Stimulated activated naive CD8-positive, alpha-beta T cell treated with anti-CD3 and anti-CD28 coated beads, Interleukin-15, Interleukin-2, amounts not matched to agents 100 ng/mL and 50 ng/mL, for 24 hours (primary cell): Measurements from ENCODE around the gene AQP12A.

Experiments
- H3K27ac Mint-ChIP-seq: one replicate; pipeline ENCODE4 v1.8.0; 2021; ENCODE audit warnings: mild to moderate bottlenecking, mixed read lengths
- H3K27me3 Mint-ChIP-seq: one replicate; pipeline ENCODE4 v1.8.0; 2021; ENCODE audit warnings: mixed read lengths
- H3K36me3 Mint-ChIP-seq: one replicate; pipeline ENCODE4 v1.8.0; 2021; ENCODE audit warnings: low read depth, mixed read lengths
- H3K4me1 Mint-ChIP-seq: one replicate; pipeline ENCODE4 v1.8.0; 2021; ENCODE audit warnings: low read depth, mixed read lengths
- H3K4me3 Mint-ChIP-seq: one replicate; pipeline ENCODE4 v1.8.0; 2021; ENCODE audit warnings: mild to moderate bottlenecking, mixed read lengths
- H3K9me3 Mint-ChIP-seq: one replicate; pipeline ENCODE4 v1.8.0; 2021; ENCODE audit warnings: mixed read lengths

The AQP12A gene

DNA sequence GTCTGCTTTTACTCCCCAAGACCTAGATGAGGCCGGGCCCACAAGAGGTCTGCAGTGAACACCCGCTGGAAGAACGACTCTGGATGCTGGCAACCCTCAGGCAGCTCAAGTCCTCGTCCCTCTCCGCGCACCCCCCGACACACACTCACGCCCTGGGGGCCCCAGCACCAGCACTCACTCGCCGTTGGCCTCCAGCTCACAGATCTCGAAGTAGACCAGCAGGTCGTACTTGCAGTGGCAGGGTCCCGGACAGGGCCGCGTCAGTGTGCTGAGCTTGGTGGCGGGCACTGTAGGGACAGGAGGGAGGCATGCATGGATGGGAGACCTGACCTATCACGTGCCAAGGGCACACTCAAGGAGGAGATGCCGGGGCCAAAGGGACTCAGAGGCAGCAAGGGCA is 49.4 kb downstream of the AQP12A start:
- H3K4me1 Mint-ChIP-seq: peaks cover 11% of the 10 kb centered on the region
- H3K4me3 Mint-ChIP-seq: no peak overlapping the region
- no peaks in the 10 kb centered on the region for H3K27me3 Mint-ChIP-seq
- no peak overlapping the region for H3K27ac Mint-ChIP-seq
- H3K36me3 Mint-ChIP-seq: no peaks in the 10 kb centered on the region
- H3K9me3 Mint-ChIP-seq: no peaks in the 10 kb centered on the region

DNA sequence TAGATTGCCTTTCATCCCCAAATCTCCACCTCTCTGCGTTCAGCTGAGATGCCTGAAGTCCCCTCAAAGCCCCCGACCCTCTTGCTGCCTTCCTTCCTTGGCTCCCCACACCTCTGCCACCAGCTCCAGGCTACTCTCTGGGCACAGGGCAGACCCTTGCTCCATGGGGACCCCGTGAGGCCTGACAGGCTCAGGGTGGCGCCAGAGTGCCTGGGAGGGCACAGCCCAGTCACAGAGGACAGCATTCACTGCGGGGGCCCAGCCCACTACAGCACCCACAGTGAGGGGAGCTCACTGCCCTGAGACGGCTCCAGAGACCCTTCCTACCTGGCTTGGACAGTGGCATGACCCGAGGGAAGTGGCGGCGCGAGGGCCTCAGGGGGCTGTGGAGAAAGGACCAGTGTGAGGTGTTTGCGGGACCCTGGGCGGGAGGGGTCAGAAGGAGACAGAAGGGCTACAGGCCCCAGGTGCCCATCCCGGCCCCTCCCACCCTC is 51.0 kb downstream of the AQP12A start:
- Mint-ChIP-seq H3K27me3 (no peaks in the 10 kb centered on the region), H3K4me3 (no peak overlapping the region), H3K4me1 (peaks cover 11% of the 10 kb centered on the region), H3K27ac (no peak overlapping the region), H3K9me3 (no peaks in the 10 kb centered on the region), H3K36me3 (no peaks in the 10 kb centered on the region)

DNA sequence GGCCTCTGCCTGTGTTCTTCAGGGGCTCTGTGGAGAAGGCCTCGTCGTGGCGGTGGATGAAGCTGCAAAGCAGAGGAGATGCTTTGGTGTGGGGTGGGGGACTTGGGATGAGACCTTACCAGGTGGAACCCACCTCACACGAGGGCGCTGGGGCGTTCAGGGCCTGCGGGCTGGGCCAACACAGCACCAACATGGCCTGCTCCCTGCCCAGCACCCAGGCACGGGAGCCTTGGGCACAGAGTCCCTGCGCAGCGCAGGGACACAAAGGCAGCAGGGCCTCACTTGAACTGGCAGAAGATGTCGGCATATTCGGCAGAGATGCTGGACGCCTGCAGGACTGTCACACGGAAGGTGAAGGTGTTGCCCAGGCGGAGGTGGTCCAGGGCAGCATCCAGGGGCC is 53.8 kb downstream of the AQP12A start:
- H3K36me3 Mint-ChIP-seq: no peaks in the 10 kb centered on the region
- H3K27me3 Mint-ChIP-seq: no peaks in the 10 kb centered on the region
- H3K4me3 Mint-ChIP-seq: no peak overlapping the region
- H3K27ac Mint-ChIP-seq: no peak overlapping the region
- no peaks in the 10 kb centered on the region for H3K4me1 Mint-ChIP-seq
- H3K9me3 Mint-ChIP-seq: no peaks in the 10 kb centered on the region

DNA sequence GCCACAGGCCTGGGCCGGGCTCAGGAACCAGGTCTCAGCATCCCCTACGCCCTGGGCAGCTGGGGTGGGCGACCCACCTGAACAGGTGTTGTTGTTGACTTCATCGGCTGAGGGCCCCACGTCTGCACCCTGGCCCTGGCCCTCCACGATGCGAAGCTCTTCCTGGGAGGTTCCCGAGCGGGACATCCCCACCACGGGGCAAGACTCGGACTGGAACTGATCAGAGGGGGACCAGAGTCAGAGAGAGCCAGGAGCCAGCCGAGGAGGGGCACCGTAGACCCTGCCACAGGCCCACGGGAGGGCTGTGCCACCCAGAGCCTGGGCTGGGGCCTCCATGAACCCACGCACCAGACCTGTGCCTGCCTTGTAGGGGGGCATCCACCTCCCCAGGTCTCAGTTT is 54.3 kb downstream of the AQP12A start:
- Mint-ChIP-seq H3K27ac (no peak overlapping the region), H3K4me1 (no peaks in the 10 kb centered on the region)

DNA sequence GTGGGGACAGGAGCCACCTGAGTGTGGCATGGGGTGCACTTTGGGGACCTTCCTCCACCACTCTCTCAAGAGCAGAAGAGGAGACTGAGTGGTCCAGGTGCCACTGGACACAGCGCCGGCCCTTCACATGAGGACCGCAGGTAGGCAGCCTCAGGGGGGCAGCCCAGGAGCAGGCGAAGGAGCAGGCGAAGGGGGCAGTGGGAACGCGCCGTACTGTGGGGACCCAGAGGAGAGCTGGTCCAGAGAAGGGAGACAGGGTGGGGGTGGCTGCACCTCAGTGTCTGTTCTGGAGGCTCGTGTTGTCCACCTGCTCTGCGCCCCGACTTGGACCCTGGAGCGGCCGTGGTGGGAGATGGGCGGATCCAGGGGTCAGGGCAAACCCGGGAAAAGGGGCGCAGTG is 55.0 kb downstream of the AQP12A start:
- no peak overlapping the region for H3K4me3 Mint-ChIP-seq
- no peaks in the 10 kb centered on the region for H3K27me3 Mint-ChIP-seq
- no peaks in the 10 kb centered on the region for H3K36me3 Mint-ChIP-seq
- H3K4me1 Mint-ChIP-seq: no peaks in the 10 kb centered on the region
- H3K9me3 Mint-ChIP-seq: no peaks in the 10 kb centered on the region
- H3K27ac Mint-ChIP-seq: no peak overlapping the region

More for the DNA sequence above, 54.3 kb downstream of the AQP12A start:
- H3K36me3 Mint-ChIP-seq: no peaks in the 10 kb centered on the region
- no peak overlapping the region for H3K4me3 Mint-ChIP-seq
- H3K9me3 Mint-ChIP-seq: no peaks in the 10 kb centered on the region
- H3K27me3 Mint-ChIP-seq: no peaks in the 10 kb centered on the region

DNA sequence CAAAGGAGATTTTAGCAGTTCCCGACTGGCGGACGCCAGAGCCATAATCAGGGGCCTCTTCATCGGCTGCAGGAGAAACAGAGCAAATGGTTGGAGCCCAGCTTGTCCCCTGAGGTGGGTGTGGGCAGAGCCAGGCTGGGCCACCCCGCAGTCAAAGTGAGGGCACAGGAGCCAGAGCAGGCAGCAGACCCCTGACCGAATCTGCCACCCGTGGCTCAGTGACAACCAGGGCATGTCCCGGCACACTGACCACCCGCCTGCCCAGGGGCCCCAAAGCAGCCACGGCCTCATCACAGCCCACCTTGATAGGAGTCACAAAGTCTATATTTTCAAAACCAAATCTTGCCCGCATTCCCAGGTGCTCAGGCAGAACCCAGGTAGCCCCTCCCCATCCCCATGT is 55.6 kb downstream of the AQP12A start:
- Mint-ChIP-seq H3K4me1 (no peaks in the 10 kb centered on the region), H3K4me3 (no peak overlapping the region), H3K9me3 (no peaks in the 10 kb centered on the region), H3K27me3 (no peaks in the 10 kb centered on the region), H3K36me3 (no peaks in the 10 kb centered on the region), H3K27ac (no peak overlapping the region)
